ENCODE data around the gene SGCG.

DNA sequence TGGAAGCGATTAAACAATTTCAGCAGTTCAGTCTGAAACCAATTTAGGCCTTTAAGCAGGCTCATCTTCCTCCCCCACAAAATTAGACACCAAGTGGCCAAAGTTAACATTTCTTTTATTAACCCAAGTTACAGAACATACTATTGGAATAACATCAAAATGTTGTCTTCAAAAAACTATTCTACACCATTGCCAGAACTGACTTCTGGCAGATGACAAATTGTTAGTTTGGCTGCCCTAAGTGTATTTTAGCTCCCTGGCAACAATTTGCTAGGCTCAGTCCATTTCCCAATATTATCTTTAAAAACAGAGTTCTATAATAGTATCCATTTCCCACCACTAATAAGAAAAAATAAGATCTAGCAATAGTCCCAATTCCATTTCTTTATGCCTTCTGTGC lies 107.8 kb downstream of the SGCG start:
- no peak for TF ChIP-seq HDGF (IDR thresholded peaks at IDR 0.05; ENCODE audit: borderline replicate concordance)
- TF ChIP-seq BHLHE40 (IDR thresholded peaks at IDR 0.05; ENCODE audit: borderline replicate concordance), result no peak
- TF ChIP-seq, protein P1, sequence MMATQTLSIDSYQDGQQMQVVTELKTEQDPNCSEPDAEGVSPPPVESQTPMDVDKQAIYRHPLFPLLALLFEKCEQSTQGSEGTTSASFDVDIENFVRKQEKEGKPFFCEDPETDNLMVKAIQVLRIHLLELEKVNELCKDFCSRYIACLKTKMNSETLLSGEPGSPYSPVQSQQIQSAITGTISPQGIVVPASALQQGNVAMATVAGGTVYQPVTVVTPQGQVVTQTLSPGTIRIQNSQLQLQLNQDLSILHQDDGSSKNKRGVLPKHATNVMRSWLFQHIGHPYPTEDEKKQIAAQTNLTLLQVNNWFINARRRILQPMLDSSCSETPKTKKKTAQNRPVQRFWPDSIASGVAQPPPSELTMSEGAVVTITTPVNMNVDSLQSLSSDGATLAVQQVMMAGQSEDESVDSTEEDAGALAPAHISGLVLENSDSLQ (IDR thresholded peaks at IDR 0.05), result no peak
- no peak for TF ChIP-seq SUZ12 (IDR thresholded peaks at IDR 0.05)
- TF ChIP-seq ELF4 (IDR thresholded peaks at IDR 0.05), result no peak
- no peak for TF ChIP-seq NFRKB (IDR thresholded peaks at IDR 0.05)
- no peak for TF ChIP-seq L3MBTL2 (conservative IDR thresholded peaks at IDR 0.05)
- no peak for TF ChIP-seq FOXA1 (IDR thresholded peaks at IDR 0.05)

All from HEK293T (cell line).